Tibial nerve (tissue), 3 donors: ENCODE measurements around the gene DLST.

Experiments
- CTCF ChIP-seq, 5 experiments: fragments of 200-600 bp in 3 of 5; fragments of 450-650 bp in 2 of 5; sonication (generic) in 3 of 5; IDR thresholded peaks; one replicate each; pipeline ENCODE4 v1.5.1; 2016 to 2019; ENCODE audit warnings: antibody characterized with exemption in 5 of 5, mild to moderate bottlenecking in 3 of 5, moderate library complexity in 2 of 5
- POLR2A ChIP-seq, 2 donors: fragments of 450-650 bp; IDR thresholded peaks; one replicate each; pipeline ENCODE4 v1.6.1; 2017; ENCODE audit warnings: antibody characterized with exemption in 2 of 2, mild to moderate bottlenecking in 2 of 2, moderate library complexity in 2 of 2

- TF ChIP-seq CTCF (IDR thresholded peaks at IDR 0.05) (no peak), POLR2A (IDR thresholded peaks at IDR 0.05) (no peak)
These were observed 71.2 kb downstream of the DLST start for GRCh38 chr14:74952697-74953484.
